CD4-positive, alpha-beta T cell treated with Interleukin-1 beta for 1 hour (primary cell): Measurements from ENCODE around the gene RALB.
A peak's percentile ranks its signal among the peaks of the same experiment; 100 is the strongest.
"Not testable (repeated sequence)": the region's sequence is repeated elsewhere in the genome, so short reads cannot be mapped to it uniquely, and the experiment has no call there.

Experiments
- DNase-seq, 2 donors: peaks; one replicate each; pipeline ENCODE4 v3.0.0-alpha.2; 2020 to 2022

Gene RALB

GRCh38 chr2:120225549-120226065, 27.0 kb upstream of the RALB start:
- DNase-seq, result no peak

GRCh38 chr2:120226316-120226715, 26.3 kb upstream of the RALB start:
- DNase-seq, result no peak

DNA sequence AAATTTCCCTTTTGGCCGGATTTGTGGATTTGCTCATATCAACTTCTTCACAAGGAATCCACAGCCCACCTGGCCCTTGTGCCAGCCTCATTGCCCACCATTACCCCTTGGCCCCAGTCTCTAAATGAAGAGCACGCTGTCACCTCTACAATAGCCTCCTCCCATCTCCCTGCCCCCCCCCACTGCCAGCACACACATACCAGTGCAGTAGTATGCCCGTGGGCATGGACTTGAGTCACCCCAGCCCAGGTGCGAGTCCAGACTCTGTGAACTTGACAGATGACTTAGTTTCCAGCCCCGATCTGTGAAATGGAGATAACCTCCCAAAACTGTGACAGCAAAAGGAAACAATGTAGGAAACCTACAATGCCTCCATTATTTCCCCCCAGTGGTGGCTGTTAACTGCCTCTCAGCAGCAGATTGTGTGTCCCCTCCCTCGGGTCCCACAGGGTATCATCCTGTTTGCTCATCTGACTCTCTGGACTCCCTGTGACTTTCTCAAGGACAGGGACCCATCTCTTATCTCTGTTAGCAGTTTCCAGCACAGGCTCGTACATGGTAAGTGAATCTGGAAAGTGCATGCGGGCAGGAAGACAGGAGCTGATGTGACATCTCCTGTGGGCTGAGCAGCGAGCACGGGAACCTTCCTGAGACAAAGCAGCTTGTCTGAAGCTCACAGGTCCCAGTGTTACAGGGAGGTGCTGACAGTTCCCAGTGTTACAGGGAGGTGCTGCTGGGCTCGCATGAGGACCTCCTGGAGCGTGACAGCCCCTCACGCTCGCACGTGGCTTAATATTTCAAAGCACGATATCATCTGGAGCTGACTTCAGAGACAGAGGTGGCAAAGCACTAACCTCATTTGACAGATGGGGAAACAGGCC, 25.3 kb upstream of the RALB start:
- DNase-seq, result no peak

DNA sequence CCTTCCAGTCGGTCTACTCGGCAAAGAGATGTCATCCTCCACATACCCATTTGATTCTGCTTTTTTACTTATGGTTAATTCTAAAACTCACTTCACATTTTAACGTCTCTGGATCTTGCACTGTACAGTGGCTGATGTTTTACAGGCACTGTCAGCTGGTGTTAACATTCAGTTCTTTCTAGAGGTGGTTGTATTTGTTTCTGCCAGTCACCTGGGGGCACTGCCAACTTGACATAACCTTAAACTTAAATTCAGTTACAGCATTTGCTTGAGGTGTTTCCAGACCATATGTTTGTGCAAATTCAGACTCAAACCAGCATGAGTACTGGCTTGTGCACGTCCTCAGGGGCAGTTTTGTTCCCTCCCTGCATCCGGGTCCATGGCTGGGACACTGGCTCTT, 24.1 kb upstream of the RALB start:
- DNase-seq, result no peak

DNA sequence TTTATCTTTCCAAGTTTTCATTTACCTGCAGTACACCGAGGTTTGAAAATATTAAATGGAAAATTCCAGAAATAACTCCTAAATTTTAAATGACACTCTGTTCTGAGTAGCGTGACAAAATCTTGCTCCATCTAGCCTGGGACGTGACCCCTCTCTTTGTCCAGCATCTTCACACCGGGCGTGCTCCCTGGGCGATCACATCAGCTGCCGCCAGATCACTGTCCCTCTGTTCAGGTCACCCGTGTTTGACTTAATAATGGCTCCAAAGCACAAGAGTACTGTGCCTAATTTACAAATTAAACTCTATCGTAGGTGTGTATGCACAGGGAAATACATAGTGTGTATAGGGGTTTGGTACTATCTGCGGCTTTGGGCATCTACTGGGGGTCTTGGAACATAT, 23.3 kb upstream of the RALB start:
- DNase-seq, result no peak

- no peak for DNase-seq
Observed at GRCh38 chr2:120230515-120231471, 21.9 kb upstream of the RALB start.

DNA sequence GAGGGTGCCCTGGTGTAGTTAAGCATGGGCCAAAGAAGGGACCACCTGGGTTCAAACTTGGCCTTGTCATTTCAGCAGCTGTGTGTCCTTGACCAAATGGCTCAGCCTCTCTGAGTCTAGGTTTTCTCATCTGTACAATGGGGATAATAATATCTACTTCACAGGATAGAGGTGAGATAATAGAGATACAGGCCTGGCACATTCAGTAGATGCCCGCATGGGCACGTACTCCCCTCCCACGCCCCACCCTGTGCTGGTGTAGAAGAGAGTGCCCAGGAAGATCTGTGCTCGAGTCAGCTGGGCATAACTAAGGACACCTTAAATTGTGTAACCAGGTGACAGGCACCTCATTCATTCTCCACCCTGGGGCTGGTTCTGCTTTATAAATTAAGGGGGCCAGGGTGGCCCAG, 21.1 kb upstream of the RALB start:
- no peak for DNase-seq

GRCh38 chr2:120231974-120232635, 20.5 kb upstream of the RALB start:
- peak; percentile 64 to 76 for DNase-seq

- DNase-seq, result no peak
Observed at GRCh38 chr2:120233292-120233691, 19.4 kb upstream of the RALB start.

- not testable (repeated sequence) for DNase-seq
Observed at GRCh38 chr2:120235158-120235557, 17.5 kb upstream of the RALB start.

GRCh38 chr2:120235681-120236080, 17.0 kb upstream of the RALB start:
- no peak for DNase-seq

- no peak for DNase-seq
Observed at GRCh38 chr2:120236316-120236715, 16.3 kb upstream of the RALB start.

DNA sequence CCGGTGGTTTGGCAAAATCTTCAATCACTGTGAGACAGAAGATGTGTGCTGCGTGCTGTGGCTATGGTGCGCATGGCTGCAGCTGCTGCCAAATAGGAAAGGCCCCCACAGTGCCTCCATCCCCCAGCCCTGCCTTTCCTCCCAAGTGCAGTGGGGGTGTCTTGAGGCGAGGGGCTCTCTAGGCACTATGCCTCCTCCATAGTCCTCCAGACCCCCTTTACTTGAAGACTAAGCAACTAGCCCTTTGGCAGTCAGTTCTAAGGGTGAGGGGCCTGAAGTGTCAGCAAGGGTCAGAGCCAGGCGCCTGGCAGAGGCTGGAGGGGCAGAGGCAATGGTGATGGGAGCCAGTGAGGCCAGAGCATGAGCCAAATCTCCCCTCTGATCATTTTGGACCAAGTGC, 15.9 kb upstream of the RALB start:
- no peak for DNase-seq

- no peak for DNase-seq
Observed at GRCh38 chr2:120237491-120237902, 15.2 kb upstream of the RALB start.

GRCh38 chr2:120238728-120239487, 13.7 kb upstream of the RALB start:
- no peak for DNase-seq

DNA sequence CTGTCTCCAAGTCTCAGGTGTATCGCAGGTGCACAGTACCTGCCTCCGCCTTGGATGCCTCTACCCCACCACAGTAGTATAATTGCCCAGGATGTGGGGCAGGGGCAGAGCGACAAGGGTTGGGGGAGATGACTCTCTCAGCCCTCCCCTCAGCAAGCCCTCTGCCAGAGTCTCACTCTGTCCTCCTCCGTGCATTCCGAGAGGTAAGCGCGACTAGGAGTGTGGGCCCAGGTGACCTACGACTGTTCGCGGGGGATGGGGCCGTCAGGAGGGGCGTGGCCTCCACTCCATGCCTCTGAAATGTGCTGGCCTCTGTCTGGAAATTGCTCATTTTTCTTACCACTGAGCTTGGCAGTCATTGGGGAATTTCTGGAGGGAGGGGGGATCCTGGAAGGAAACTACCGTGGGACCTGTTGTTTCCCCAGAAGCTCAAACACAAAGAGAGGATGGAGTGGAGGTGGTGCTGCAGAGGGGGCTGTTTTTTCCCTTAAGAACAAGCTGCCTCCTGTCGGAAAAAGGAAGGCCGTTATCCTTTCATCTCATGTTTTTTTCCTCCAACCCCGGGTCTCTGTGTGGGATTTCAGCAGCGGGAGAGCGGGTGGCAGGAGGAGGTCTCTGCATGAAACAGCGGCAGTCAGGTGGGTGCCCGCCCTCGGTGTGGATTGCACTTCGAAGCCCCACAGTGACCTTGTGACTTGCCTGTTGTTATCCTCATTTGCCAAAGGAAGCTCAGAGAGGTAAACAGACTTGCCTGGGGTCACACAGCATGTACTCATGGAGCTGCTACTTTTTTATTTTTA, 13.0 kb upstream of the RALB start:
- DNase-seq, result no peak

DNA sequence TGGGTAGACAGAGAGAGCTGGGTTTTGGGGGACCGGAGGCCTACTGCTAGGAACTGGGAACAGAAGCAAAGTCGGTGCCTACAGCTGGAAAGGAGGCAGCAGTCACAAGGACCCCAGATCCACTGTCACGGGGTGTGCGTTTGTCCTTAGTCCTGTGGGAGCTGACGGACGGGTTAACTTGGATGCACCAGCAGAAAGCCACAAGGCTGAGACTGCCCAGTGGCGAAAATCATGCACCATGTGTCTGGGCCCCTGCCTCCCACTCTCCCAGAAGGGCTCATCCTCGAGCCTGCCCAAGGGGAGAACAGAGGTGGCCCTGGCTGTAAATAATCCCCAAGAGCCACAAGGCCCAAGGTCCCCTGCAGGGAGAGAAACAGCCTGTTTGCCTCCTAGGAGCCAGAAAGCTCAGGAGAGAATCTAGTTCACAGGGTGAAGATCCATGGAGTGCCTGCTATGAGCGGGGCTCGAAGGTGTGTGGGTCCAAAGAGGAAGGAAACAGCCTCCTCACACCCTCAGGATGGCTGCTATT, 11.7 kb upstream of the RALB start:
- DNase-seq, result no peak

DNA sequence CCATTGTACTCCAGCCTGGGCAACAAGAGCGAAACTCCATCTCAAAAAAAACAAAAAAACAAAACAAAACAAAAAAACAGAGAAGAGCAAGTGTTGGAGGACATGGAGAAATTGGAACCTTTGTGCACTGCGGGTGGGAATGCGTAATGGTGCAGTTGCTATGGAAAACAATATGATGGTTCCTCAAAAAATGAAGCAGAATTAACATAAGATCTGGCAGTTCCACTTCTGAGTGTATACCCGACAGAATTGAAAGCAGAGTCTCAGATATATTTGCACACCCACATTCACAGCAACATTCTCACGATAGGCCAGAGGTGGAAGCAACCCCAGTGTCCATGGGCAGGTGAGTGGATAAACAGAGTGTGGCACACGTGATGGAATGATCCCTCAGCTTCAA, 11.0 kb upstream of the RALB start:
- DNase-seq, result no peak

- no peak for DNase-seq
Observed at GRCh38 chr2:120243211-120243610, 9.4 kb upstream of the RALB start.

DNA sequence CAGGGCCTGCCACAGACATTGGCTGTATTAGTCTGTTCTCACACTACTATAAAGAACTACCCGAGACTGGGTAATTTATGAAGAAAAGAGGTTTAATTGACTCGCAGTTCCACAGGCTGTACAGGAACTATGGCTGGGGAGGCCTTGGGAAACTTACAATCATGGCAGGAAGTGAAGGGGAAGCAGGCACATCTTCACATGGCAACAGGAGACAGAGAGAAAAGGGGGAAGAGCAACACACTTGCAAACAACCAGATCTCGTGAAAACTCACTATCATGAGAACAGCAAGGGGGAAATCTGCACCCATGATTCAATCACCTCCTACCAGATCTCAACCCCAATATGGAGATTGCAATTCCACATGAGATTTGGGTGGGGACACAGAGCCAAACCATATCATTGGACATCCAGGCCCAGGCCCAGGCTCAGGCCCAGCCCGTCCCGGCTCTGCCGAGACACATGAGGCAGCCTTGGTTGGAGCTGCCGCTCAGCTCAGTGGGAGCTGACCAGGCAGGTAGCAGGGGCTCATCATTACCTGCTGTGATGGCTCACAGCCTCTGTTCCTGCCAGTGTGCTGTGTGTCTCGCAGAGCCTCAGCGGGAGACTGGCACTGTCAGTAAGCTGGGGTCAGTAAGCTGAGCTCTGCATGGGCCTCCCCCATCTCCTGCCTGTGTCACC, 8.6 kb upstream of the RALB start:
- no peak for DNase-seq
